Cardiac ventricle fibroblast (primary cell): ENCODE results near the gene ZDHHC4. TPM values are rescaled to one million over a fixed set of nuclear protein-coding genes. Genes with fewer than 3 reads are reported as not detected.

Experiments used
- total RNA-seq: library from RNA; depleted of rRNA; stranded (reverse); fragments of >200 nt; gene quantifications from 2 replicates; pipeline ENCODE4 v1.2.3, GENCODE V29; 2015

ZDHHC4 gene
- 29.9 and 33.5 TPM in 2 replicates for total RNA-seq

DNA sequence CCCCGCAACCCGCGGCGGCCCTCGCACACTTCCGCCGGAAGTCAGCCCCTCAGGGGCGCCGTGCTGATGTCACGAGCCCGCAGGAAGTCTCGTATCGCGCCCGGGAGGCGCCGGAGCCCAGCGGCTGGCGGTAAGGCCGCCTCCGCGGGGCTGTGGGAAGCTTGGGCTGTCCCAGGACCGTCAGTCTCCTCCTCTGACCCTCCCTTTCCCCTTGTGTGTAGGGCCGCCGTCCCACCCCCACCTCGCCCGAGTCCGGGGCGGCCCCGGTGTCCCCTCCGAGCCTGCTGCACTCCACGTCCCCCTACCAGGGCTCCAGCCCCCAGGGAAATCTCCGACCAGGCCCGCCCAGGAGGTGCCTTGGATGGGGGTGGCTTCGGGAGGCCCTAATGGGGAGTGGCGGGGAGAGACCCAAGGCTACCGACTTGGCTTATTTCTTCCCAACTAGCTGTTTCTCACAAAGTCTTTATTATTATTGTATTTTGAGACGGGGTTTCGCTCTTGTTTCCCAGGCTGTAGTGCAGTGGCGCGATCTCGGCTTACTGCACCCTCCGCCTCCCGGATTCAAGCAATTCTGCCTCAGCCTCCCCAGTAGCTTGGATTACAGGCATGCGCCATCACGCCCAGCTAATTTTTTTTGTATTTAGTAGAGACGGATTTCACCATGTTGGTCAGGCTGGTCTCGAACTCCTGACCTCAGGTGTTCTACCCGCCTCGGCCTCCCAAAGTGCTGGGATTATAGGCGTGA is at the start of gene ZDHHC4:
Gene ZDHHC4, plus strand, starts transcription at position 86 of the 745 bp plus-strand sequence. CDS start 3,108 bp downstream, outside the sequence.

DNA sequence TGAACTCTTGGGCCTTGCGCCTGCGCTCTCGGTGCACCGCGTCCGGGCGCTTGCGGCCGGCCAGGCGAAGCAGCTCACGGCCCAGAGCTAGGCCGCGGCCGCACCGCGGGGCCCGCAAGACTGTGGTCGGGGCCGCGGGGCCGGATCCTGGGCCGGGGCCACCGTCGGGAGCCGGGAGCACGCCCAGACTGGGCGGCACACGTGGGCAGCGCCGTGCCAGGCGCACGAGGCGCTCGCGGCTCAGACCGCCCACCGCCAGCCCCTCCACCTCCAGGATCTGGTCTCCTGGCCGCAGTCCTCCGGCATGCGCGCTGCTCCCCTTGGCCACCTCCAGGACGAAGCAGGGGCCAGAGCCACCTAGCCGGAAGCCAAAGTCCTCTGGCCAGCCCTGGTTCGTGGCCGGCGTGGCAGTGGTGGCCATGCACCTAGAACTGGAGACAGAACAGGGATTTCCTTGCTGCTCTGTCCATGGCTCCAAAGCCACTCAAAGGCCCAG is 26.2 kb upstream of the ZDHHC4 start, which contains the start of gene GRID2IP:
Gene GRID2IP, minus strand, starts transcription at position 446 of the 496 bp plus-strand sequence. Its CDS starts 25 bp downstream, at position 421.

DNA sequence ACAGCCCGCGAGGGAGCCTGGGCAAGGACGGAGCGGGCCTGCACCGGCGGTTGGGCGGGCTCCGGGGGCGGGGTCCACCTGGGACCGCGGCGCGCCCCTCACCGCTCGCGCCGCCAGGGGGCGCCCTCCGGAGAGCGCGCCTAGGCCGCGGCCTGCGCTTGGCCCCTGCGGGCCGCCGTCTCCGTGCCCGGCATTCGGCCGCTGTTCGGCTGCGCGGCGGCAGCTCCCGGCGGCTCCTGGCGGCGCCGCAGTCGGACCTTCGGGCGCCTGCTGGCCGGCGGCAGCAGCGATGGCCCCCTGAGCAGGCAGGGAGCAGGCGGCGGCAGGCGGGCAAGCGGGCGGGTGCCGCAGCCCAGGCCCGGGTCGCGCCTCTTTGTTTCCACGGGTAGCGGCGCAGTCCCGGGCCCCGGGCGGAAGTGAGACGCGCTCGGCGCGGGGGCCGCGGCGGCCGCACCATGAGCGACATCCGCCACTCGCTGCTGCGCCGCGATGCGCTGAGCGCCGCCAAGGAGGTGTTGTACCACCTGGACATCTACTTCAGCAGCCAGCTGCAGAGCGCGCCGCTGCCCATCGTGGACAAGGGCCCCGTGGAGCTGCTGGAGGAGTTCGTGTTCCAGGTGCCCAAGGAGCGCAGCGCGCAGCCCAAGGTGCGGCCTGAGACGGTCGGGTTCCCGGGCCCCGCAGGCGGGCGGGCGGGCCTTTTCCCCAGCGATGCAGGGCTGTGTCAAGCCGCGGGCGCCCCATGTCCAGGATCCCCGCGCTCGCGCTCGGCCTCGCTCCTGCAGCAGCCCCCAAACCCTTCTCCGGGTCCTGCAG is 12.8 kb downstream of the ZDHHC4 start, which contains the start of gene INTS15:
Gene INTS15, plus strand, starts transcription at position 193 of the 816 bp plus-strand sequence. Its CDS starts 263 bp downstream, at position 456.

DNA sequence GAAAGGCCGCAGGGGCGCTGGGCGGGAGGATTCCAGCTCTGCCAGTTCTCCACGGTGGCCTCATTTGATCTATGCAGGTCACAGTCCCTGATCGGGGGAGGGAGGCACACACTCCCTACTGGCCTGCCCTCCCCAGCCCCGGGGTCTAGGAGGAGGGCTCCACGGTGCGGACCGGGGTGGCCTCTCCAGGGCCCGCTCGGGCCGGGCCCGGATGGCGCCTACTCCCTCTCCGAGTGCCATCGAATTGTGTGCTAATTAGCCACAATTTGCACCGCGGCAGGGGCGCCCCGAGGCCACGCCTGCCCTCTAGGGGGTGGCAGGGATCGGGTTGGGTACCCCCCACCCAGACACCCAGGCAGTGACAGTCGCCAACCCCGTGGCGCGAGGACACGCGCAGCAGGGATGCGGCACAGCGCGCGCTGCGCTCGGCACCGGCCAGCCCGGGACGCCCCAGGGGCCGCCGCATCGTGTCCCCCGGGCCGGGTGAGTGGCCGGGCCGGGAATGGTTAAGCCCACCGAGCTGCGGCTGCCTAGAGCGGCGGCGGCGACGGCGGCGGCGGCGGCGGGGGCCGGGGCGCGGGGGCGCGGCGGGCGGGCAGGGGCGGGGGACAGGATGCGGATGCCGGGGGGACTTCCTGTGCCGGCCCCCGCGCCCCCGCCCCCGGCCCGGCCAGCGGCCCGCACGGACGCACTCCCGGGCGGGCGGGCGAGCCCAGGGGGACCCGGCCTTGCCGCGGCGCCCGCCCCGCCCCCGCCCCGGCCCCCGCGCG is 37.9 kb downstream of the ZDHHC4 start, which contains the start of gene ZNF853:
Gene ZNF853, plus strand, starts transcription at position 658 of the 770 bp plus-strand sequence. CDS start 565 bp downstream, outside the sequence.

DNA sequence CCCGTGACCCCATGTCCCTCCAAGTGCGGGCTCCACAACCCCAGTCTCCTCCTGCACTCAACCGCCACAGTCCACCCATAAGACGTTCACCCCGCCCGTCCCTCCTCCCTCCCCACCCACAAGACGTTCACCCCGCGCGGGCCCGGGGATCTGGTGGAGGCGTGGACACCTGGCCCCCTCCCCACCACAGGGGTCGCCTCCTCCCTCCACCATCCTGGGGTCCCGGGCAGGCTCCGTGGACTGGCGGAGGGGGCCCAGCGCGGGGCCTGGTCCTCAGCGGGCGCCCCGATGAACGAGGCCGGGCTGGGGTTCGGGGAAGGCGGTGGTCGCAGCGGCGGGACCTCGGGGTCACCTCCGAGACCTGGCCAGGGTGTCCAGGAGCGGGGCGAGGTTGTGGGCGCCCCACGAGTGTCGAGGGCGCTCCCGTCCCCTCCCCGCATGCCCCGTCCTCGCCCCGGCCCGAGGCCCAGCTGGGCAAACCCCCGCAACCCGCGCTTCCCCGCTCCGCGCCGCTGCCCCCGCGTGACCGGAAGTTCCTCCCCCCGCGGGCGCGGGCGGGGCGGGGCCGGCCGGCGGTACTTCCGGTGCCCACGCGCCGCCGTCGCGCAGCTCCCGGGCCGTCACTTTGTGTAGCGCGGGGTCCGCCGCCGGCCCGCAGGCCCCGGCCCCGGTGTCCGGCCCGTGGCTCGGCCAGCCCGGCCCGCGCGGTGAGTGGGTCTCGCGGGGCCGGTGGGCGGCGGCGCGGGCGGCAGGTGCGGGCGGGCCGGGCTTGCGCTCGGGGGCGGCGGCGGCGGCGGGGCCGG is 59.7 kb downstream of the ZDHHC4 start, which contains the start of gene ZNF316:
Gene ZNF316, plus strand, starts transcription at position 578 of the 803 bp plus-strand sequence. CDS start 5,092 bp downstream, outside the sequence.

Other genes starting within 250 kb of the ZDHHC4 start
- 19.6 and 27.3 TPM in 2 replicates for gene FAM220A, start 228.5 kb upstream of the ZDHHC4 start, total RNA-seq
- gene RAC1, start 202.9 kb upstream of the ZDHHC4 start, total RNA-seq, result 102 and 113 TPM in 2 replicates
- gene DAGLB, start 129.5 kb upstream of the ZDHHC4 start, total RNA-seq, result 9.0 and 10.0 TPM in 2 replicates
- gene KDELR2, start 93.3 kb upstream of the ZDHHC4 start, total RNA-seq, result 208 TPM in 2 replicates
- gene GRID2IP, start 26.0 kb upstream of the ZDHHC4 start, total RNA-seq, result not detected in 2 replicates
- gene INTS15, start 12.6 kb downstream of the ZDHHC4 start, total RNA-seq, result 15.2 and 18.0 TPM in 2 replicates
- gene ZNF853, start 38.2 kb downstream of the ZDHHC4 start, total RNA-seq, result 0.73 and 1.1 TPM in 2 replicates
- 11.6 and 12.0 TPM in 2 replicates for gene ZNF316, start 59.9 kb downstream of the ZDHHC4 start, total RNA-seq
- 12.8 and 14.4 TPM in 2 replicates for gene ZNF12, start 129.5 kb downstream of the ZDHHC4 start, total RNA-seq
- not detected in 2 replicates for gene RSPH10B2, start 176.6 kb downstream of the ZDHHC4 start, total RNA-seq
- 19.6 and 29.5 TPM in 2 replicates for gene CCZ1B, start 248.8 kb downstream of the ZDHHC4 start, total RNA-seq